ENCODE data around the gene AFAP1. TPM values are rescaled to one million over a fixed set of nuclear protein-coding genes. Genes with fewer than 3 reads are reported as not detected.

The AFAP1 gene
- total RNA-seq, 1 donor from 2014 or later: 84.9 TPM

DNA sequence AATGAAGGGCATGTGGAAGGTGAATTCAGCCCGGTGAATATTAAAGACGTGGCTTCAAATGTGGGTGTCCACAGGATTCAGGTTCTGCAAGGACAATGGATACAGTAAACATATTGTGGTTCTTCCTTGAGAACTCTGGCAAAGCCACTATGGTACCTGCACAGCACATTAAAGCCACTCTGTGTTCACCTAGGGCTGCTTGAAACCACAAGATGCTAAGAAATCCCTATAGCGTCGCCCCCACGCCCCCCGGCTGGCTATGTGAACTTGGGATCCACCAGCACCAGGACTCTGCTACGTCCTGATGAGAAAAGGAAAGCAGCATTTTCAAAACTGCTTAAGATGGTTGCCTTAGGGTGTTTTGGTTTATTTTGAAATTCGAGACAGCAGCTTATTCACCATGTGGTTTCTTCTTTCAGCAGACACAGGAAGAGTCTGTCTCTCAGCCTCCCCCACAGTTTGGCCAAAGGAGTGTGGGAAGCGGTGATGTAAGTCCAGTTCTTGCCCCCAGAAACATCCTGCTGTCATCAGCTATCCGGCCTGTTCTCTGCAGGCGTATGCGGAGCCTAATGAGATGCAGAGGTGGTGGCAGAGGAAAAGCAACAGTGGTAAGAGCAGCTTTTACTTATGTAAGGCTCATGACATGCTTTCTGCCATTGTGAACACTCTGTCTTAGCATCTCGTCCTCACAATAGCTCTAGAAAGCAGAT lies 111.5 kb downstream of the AFAP1 start:
- peak; percentile 42 to 86 for DNase-seq (ENCODE audit: low spot score in 2 of 2)
- no peaks in the 10 kb centered on the region for H3K9me3 ChIP-seq
- intact Hi-C loops (cut with DNase I): no loop called here
- H3K4me3 ChIP-seq: no peak overlapping the region
- H3K36me3 ChIP-seq: peaks cover 0 to 8% of the 10 kb centered on the region in 2 donors
- peak overlapping the region; percentile 79 to 81 for H3K27ac ChIP-seq
- TF ChIP-seq, protein P1, sequence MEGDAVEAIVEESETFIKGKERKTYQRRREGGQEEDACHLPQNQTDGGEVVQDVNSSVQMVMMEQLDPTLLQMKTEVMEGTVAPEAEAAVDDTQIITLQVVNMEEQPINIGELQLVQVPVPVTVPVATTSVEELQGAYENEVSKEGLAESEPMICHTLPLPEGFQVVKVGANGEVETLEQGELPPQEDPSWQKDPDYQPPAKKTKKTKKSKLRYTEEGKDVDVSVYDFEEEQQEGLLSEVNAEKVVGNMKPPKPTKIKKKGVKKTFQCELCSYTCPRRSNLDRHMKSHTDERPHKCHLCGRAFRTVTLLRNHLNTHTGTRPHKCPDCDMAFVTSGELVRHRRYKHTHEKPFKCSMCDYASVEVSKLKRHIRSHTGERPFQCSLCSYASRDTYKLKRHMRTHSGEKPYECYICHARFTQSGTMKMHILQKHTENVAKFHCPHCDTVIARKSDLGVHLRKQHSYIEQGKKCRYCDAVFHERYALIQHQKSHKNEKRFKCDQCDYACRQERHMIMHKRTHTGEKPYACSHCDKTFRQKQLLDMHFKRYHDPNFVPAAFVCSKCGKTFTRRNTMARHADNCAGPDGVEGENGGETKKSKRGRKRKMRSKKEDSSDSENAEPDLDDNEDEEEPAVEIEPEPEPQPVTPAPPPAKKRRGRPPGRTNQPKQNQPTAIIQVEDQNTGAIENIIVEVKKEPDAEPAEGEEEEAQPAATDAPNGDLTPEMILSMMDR (IDR thresholded peaks at IDR 0.05): no peak
- H3K27me3 ChIP-seq: no peaks in the 10 kb centered on the region
- H3K4me1 ChIP-seq: peaks cover 4 to 21% of the 10 kb centered on the region in 2 donors

DNA sequence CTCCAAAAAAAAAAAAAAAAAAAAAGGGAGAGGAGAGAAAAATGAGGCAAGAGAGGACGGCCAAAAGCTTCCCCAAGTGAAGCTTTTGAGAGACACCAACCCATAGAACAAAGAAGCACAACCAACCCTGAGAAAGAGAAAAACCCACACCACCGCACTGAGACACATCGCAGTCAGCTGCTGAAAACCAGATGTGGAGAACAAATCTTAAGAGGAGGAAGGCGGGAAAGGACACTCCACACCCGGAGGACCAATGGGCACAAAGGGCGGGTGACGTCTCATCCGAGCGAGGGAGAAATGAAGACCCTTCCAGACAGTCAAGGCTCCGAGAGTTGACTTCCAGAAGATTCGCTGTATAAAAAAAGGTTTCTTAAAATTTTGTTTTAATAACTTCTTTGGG lies 112.1 kb downstream of the AFAP1 start:
- no peaks in the 10 kb centered on the region for H3K27me3 ChIP-seq
- DNase-seq (ENCODE audit: low spot score in 2 of 2): no peak
- H3K36me3 ChIP-seq: peaks cover 0 to 8% of the 10 kb centered on the region in 2 donors
- H3K27ac ChIP-seq: peak overlapping the region; percentile 79 to 81
- intact Hi-C loops (cut with DNase I): no loop called here
- no peaks in the 10 kb centered on the region for H3K9me3 ChIP-seq
- H3K4me1 ChIP-seq: peaks cover 4 to 26% of the 10 kb centered on the region in 2 donors
- no peak overlapping the region for H3K4me3 ChIP-seq
- TF ChIP-seq, protein P1 (IDR thresholded peaks at IDR 0.05): no peak

GRCh38 chr4:7826909-7827306 lies 112.8 kb downstream of the AFAP1 start:
- Histone ChIP-seq H3K27me3 (no peaks in the 10 kb centered on the region), H3K9me3 (no peaks in the 10 kb centered on the region), H3K4me1 (peaks cover 4 to 28% of the 10 kb centered on the region in 2 donors), H3K36me3 (peaks cover 0 to 8% of the 10 kb centered on the region in 2 donors), H3K4me3 (no peak overlapping the region), H3K27ac (no peak overlapping the region)
- intact Hi-C loops (cut with DNase I): no loop called here
- no peak for DNase-seq (ENCODE audit: low spot score in 2 of 2)
- TF ChIP-seq, protein P1 (IDR thresholded peaks at IDR 0.05): no peak

DNA sequence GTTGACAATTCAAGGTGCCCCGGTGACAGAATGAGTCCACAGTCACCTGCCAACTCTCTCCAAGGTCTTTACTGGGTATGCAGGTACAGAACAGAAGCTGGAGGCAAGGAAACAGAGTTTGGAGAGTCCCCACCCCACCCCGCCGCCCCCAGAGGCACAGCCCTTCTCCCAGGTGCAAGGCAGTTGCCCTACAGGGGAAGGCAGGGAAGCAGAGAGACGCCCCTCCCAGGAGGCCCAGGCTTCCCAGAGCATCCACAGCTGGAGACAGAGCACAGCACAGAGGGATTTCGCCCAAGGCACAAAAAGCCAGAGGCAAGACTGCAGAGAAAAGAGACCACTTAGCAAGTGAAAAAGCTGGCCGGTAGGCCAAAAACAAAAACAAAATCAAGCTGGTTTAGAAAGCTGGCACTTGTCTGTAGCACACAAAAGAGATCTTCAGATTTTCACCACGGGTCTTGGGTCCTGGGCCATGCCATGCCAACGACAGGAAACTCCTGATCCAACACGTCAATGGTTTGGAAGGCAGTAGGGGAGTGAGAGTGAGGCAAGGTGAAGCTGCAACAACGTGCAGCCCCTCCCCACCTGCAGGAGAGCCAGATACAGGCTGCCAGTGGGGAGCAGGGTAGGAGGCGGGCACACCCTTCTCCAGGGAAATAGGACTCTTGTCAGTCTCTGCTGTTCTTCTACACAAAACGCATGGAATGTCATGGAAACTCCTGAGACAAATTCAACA lies 113.3 kb downstream of the AFAP1 start:
- Histone ChIP-seq H3K4me3 (no peak overlapping the region), H3K36me3 (peaks cover 0 to 8% of the 10 kb centered on the region in 2 donors), H3K27ac (no peak overlapping the region), H3K27me3 (no peaks in the 10 kb centered on the region), H3K9me3 (no peaks in the 10 kb centered on the region), H3K4me1 (peaks cover 4 to 30% of the 10 kb centered on the region in 2 donors)
- intact Hi-C loops (cut with DNase I): no loop called here
- TF ChIP-seq, protein P1 (IDR thresholded peaks at IDR 0.05): no peak
- DNase-seq (ENCODE audit: low spot score in 2 of 2): no peak

- DNase-seq (ENCODE audit: low spot score in 2 of 2): no peak
- Histone ChIP-seq H3K4me1 (peaks cover 4 to 30% of the 10 kb centered on the region in 2 donors), H3K27ac (peak overlapping the region; percentile 85 to 90), H3K4me3 (no peak overlapping the region), H3K9me3 (no peaks in the 10 kb centered on the region), H3K27me3 (no peaks in the 10 kb centered on the region), H3K36me3 (peaks cover 0 to 9% of the 10 kb centered on the region in 2 donors)
- TF ChIP-seq, protein P1 (IDR thresholded peaks at IDR 0.05): no peak
- intact Hi-C loops (cut with DNase I): no loop called here
Measured at GRCh38 chr4:7824218-7824617, 115.4 kb downstream of the AFAP1 start.
